ENCODE measurements around the gene DCC. TPM values are rescaled to one million over a fixed set of nuclear protein-coding genes. Genes with fewer than 3 reads are reported as not detected.

DCC gene
- total and polyA plus RNA-seq, 2 donors (not counting 1 experiment from before 2014, with no cell fraction given), result not detected

DNA sequence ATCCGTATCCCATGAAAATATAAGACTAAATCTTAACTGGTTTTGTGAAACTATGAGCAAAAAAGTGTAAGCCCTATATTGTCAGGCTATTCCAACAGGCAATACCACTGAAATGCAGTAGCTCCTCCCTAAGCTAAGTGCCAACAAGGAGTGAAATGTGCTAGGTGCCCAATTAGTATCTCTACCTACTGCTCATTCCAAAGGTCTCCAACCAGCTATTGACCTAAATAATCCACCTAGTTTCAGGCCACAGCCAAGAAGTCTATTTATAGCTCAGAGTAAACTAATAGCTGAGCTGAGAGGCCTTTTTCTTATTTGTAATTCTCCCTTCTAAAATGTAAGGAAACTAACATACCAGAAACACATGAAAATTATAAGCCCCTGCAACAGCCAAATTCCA lies 482.2 kb downstream of the DCC start:
- POLR2A ChIA-PET, result no interaction called here
- H3K4me3 ChIP-seq (ENCODE audit: control extremely low read depth in 1 of 5, extremely low read depth in 1 of 5, insufficient read depth in 1 of 5, low read depth in 2 of 5, low read length in 4 of 5), result no peak overlapping the region
- no peaks in the 10 kb centered on the region for H3K36me3 ChIP-seq (replicated peaks in 1 of 2; ENCODE audit: control extremely low read depth in 1 of 2, control insufficient read depth in 1 of 2, extremely low read depth in 1 of 2, insufficient read depth in 2 of 2, low read length in 1 of 2)
- H3K27me3 ChIP-seq (replicated peaks in 1 of 4; ENCODE audit: control extremely low read depth in 1 of 4, control insufficient read depth in 3 of 4, insufficient read depth in 4 of 4, low read length in 3 of 4), result no peaks in the 10 kb centered on the region
- CTCF ChIA-PET, result no interaction called here
- Mint-ChIP-seq H3K27me3 (no peaks in the 10 kb centered on the region), H3K4me1 (no peaks in the 10 kb centered on the region), H3K9me3 (ENCODE audit: insufficient read depth) (peaks cover 5% of the 10 kb centered on the region), H3K4me3 (no peak overlapping the region), H3K27ac (no peak overlapping the region)
- peaks cover 0 to 3% (median 0%) of the 10 kb centered on the region in 3 donors for H3K9me3 ChIP-seq (ENCODE audit: control extremely low read depth in 1 of 3, control insufficient read depth in 2 of 3, insufficient read depth in 1 of 3, low read length in 2 of 3)
- no peaks in the 10 kb centered on the region for H4K20me1 ChIP-seq (ENCODE audit: control insufficient read depth, insufficient read depth, low read length, poor library complexity, severe bottlenecking)
- no peak overlapping the region for H3K9ac ChIP-seq (ENCODE audit: low read length)
- no CpG with 5 or more reads among the region's 1 CpG for WGBS (ENCODE audit: insufficient coverage)
- intact Hi-C loops (cut with micrococcal nuclease), result no loop called here
- no peaks in the 10 kb centered on the region for H3K4me1 ChIP-seq (ENCODE audit: control insufficient read depth in 2 of 2, insufficient read depth in 2 of 2, low read length in 2 of 2)
- no peaks in the 10 kb centered on the region for H3K79me2 ChIP-seq (ENCODE audit: control insufficient read depth, insufficient read depth, low read length)
- TF ChIP-seq EZH2 (IDR thresholded peaks at IDR 0.05; ENCODE audit: borderline replicate concordance, insufficient read depth, low read depth, low read length, poor library complexity, severe bottlenecking), result no peak
- TF ChIP-seq, protein P1, sequence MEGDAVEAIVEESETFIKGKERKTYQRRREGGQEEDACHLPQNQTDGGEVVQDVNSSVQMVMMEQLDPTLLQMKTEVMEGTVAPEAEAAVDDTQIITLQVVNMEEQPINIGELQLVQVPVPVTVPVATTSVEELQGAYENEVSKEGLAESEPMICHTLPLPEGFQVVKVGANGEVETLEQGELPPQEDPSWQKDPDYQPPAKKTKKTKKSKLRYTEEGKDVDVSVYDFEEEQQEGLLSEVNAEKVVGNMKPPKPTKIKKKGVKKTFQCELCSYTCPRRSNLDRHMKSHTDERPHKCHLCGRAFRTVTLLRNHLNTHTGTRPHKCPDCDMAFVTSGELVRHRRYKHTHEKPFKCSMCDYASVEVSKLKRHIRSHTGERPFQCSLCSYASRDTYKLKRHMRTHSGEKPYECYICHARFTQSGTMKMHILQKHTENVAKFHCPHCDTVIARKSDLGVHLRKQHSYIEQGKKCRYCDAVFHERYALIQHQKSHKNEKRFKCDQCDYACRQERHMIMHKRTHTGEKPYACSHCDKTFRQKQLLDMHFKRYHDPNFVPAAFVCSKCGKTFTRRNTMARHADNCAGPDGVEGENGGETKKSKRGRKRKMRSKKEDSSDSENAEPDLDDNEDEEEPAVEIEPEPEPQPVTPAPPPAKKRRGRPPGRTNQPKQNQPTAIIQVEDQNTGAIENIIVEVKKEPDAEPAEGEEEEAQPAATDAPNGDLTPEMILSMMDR (IDR thresholded peaks at IDR 0.05), result no peak
- no peak overlapping the region for H2AFZ ChIP-seq (ENCODE audit: insufficient read depth, low read depth, low read length, poor library complexity, severe bottlenecking)
- no peak overlapping the region for H3K27ac ChIP-seq (ENCODE audit: low read length in 2 of 2)
- no peak overlapping the region for H3K4me2 ChIP-seq (replicated peaks; ENCODE audit: low read depth, low read length, poor library complexity, severe bottlenecking)
- no peak for DNase-seq
- no peak for ATAC-seq (ENCODE audit: low read depth)

DNA sequence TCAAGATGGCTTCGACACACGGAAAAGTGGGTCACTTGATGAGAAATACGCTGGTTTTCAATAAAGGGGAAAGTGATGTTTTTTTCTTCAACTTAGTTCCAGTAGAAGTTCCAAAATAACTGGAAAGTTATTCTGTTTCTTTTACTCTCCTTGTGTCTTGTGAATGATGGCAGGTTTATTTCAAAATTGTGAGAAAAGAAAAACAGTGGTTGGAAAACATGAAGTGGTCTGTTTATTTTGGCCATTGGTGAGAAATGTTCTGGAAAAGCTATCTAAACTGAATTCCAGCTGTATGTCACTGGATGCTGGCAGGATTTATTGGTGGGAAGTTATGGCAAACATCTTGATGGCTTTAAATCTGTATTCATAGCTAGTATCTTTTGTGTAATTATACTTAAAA lies 484.1 kb downstream of the DCC start:
- no CpG with 5 or more reads among the region's 3 CpGs for WGBS (ENCODE audit: insufficient coverage)
- no peak for ATAC-seq (ENCODE audit: low read depth)
- CTCF ChIA-PET, result no interaction called here
- peaks cover 0 to 3% (median 1%) of the 10 kb centered on the region in 3 donors for H3K9me3 ChIP-seq (ENCODE audit: control extremely low read depth in 1 of 3, control insufficient read depth in 2 of 3, insufficient read depth in 1 of 3, low read length in 2 of 3)
- Mint-ChIP-seq H3K27me3 (no peaks in the 10 kb centered on the region), H3K9me3 (ENCODE audit: insufficient read depth) (peaks cover 2% of the 10 kb centered on the region), H3K4me3 (no peak overlapping the region), H3K4me1 (no peaks in the 10 kb centered on the region), H3K27ac (no peak overlapping the region)
- H2AFZ ChIP-seq (ENCODE audit: insufficient read depth, low read depth, low read length, poor library complexity, severe bottlenecking), result no peak overlapping the region
- POLR2A ChIA-PET, result no interaction called here
- no peak for DNase-seq
- no peak overlapping the region for H3K27ac ChIP-seq (ENCODE audit: low read length in 2 of 2)
- H3K79me2 ChIP-seq (ENCODE audit: control insufficient read depth, insufficient read depth, low read length), result no peaks in the 10 kb centered on the region
- no peaks in the 10 kb centered on the region for H4K20me1 ChIP-seq (ENCODE audit: control insufficient read depth, insufficient read depth, low read length, poor library complexity, severe bottlenecking)
- no peaks in the 10 kb centered on the region for H3K4me1 ChIP-seq (ENCODE audit: control insufficient read depth in 2 of 2, insufficient read depth in 2 of 2, low read length in 2 of 2)
- no peak overlapping the region for H3K4me2 ChIP-seq (replicated peaks; ENCODE audit: low read depth, low read length, poor library complexity, severe bottlenecking)
- intact Hi-C loops (cut with micrococcal nuclease), result no loop called here
- no peak overlapping the region for H3K9ac ChIP-seq (ENCODE audit: low read length)
- no peak overlapping the region for H3K4me3 ChIP-seq (ENCODE audit: control extremely low read depth in 1 of 5, extremely low read depth in 1 of 5, insufficient read depth in 1 of 5, low read depth in 2 of 5, low read length in 4 of 5)
- H3K36me3 ChIP-seq (replicated peaks in 1 of 2; ENCODE audit: control extremely low read depth in 1 of 2, control insufficient read depth in 1 of 2, extremely low read depth in 1 of 2, insufficient read depth in 2 of 2, low read length in 1 of 2), result no peaks in the 10 kb centered on the region
- TF ChIP-seq, protein P1 (IDR thresholded peaks at IDR 0.05), result no peak
- no peak for TF ChIP-seq EZH2 (IDR thresholded peaks at IDR 0.05; ENCODE audit: borderline replicate concordance, insufficient read depth, low read depth, low read length, poor library complexity, severe bottlenecking)
- H3K27me3 ChIP-seq (replicated peaks in 1 of 4; ENCODE audit: control extremely low read depth in 1 of 4, control insufficient read depth in 3 of 4, insufficient read depth in 4 of 4, low read length in 3 of 4), result no peaks in the 10 kb centered on the region

All from B cell (primary cell).